HG02870 (cell line): ENCODE data around the gene FAM83C.
"Not testable (repeated sequence)": the region's sequence is repeated elsewhere in the genome, so short reads cannot be mapped to it uniquely, and the experiment has no call there.

ENCODE experiments used
- ATAC-seq: cut with Tn5 transposase; IDR thresholded peaks from one replicate; pipeline ENCODE4 v1.9.1; 2021; ENCODE audit warnings: mild to moderate bottlenecking, moderate library complexity; ENCODE audit not compliant: unreplicated experiment

FAM83C gene

DNA sequence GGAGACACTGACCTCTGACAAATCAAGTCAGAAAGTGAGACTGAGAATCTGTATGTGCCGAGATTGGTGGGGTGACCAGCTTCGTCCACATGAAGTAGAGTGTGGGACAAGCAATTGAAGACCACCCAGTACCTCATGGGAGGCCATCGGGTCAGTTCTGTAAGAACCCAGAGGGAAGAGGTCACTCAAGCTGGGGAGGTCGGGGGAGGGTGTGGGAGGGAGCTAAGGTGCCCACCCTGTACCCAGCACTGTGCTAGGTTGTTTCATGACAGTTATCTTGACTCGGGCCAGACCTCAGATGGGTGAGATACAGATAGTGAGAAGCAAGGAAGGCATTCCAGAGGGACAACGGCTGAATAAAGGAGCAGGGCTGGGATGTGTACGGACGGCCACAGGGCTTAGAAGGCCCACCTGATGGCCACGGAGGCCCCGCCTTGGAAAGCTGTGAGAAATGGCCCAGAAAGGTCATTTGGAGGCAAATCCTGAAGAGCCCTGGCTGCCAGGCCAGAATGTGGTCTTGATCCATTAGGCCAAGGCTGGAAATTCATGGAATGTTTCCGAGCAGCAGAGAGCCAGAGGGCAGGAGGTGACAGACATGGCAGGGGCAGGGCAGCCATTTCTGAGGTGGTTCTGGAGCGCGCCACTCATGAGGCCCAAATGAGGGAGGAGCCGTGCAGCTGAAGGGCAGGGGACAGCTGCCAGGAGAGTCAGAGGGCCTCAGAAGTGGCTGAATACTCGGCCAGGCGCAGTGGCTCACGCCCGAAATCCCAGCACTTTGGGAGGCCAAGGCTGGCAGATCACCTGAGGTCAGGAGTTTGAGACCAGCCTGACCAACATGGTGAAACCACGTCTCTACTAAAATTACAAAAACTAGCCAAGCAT lies 22.0 kb downstream of the FAM83C start:
- no peak for ATAC-seq

DNA sequence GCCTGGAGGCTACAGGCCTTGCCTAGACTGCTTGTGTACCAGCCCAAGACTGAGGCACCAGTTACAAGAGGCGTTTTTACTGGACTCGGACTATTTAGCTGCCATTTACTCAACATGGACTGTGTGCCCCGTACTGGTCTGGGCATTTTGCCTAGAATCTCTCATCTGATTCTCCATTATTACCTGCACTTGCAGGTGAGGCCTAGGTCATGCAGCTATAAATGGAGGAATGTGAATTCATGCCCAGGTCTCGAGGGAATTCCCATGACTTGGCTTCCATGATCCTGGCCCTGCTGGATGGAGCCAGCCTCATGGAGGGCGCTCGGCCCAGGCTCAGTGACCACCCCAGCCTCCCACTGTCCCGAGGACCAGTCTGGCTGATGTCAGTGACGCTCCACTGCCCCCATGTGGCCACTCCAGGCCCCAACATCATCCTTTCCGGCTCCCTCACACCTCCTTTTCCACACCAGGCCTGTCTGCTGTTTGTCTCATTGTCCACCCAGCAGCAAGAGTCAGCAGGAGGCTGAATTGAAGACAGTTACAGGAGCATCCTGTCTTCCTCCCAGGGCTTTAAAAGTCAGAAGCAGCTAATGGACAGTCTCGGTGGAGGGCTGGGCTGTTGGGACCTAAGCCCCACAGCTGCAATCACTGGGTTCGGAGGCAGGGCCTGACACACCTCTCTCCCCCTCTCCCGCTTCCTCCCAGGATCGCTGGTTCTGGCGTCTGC lies 23.0 kb downstream of the FAM83C start:
- ATAC-seq, result no peak

DNA sequence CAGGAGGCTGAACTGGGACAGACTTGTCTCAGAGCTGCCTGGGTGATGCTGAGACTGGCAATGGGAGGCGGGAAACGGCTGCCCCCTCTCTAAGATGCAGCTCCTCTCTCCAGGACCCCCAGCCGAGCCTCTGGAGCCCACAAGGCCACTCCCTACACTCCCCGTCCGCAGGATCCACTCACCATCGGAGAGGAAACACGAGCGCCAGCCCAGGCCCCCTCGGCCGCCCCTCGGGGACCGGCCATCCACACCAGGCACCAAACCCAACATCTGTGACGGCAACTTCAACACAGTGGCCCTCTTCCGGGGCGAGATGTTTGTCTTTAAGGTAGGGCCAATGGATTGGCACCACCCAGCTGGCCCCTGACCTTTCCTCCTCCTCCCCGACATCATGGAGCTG lies 25.1 kb downstream of the FAM83C start:
- ATAC-seq, result no peak

DNA sequence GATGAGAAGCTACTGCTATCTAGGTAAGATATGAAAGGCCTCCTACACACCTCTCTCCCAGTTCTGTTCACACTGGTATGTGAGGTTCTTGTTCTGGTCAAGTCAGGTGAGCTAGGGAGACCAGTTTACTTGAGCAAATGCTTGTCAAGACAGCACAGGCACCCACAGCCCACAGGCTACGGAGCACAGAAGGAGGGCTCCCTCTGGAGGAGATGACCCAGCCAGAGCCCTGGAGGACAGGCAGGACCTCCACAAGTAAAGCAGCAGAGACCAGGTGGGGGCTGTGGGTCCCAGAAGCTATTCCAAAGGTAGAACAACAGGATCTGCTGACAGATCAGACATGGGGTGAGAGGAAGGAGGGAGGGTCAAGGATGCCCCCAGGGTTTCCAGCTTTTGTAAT lies 27.5 kb downstream of the FAM83C start:
- ATAC-seq, result no peak

DNA sequence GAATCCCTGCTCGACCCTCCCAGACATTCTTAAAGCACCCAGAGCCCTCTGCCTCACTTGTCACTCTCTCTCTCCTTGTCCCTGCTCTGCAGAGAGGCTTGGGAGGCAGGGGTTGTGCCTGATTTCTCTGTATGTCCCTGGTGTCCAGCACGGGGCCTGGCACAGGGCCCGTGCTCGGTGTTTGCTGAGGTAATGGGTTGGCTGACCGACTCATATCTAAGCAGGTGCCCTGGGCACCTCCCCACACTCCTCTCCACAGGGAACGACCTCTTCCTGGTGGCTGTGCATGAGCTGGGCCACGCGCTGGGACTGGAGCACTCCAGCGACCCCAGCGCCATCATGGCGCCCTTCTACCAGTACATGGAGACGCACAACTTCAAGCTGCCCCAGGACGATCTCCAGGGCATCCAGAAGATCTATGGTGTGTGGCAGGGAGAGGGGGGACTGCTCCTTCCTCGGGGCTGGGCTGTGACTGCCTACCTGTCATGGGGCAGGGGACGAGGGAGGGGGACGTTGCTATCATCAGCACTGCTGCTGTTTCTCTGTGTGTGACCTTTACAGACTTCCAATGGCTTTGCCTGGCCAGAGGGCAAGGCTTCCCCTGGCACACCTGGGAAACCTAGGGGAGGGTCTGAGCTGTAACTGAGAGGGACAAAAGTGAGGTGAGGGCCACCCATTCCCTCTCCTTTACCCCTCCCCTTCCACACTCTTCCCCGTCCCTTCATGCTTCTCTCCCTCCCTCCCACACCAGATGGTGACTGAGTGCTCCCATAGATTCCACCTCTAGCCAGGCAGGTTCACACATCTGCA lies 28.5 kb downstream of the FAM83C start:
- no peak for ATAC-seq

DNA sequence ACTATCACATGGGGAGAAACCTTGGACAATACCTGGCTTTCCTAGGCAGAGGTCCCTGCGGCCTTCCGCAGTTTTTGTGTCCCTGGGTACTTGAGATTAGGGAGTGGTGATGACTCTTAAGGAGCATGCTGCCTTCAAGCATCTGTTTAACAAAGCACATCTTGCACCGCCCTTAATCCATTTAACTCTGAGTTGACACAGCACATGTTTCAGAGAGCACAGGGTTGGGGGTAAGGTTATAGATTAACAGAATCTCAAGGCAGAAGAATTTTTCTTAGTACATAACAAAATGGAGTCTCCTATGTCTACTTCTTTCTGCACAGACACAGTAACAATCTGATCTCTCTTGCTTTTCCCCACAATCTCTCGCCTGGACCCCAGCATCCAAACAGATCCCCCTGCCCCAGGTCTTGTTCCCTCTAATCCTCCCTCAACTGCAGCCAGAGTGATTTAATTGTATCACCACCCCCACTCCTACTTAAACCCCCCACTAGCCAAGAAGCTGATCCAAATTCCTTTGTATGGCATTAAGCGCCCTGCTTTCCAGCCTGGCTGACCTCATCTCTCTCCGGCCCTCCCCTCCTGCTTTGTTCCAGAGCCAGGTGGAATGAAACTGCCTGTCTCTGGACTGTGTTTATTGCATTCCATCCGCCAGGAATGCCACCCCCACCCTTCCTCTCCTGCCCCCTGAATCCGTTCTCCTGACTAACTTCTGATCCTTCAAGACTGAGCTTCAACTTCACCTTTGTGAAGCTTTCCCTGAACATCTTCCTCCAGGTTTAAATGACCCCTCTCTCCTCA lies 29.3 kb downstream of the FAM83C start:
- ATAC-seq, result not testable (repeated sequence)

DNA sequence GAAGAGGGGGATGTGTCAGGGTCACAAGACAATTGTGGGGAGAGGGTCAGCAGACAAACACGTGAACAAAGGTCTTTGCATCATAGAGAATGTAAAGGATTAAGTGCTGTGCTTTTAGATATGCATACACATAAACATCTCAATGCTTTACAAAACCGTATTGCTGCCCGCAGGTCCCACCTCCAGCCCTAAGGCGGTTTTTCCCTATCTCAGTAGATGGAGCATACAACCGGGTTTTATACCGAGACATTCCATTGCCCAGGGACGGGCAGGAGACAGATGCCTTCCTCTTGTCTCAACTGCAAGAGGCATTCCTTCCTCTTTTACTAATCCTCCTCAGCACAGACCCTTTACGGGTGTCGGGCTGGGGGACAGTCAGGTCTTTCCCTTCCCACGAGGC lies 29.9 kb downstream of the FAM83C start:
- not testable (repeated sequence) for ATAC-seq

DNA sequence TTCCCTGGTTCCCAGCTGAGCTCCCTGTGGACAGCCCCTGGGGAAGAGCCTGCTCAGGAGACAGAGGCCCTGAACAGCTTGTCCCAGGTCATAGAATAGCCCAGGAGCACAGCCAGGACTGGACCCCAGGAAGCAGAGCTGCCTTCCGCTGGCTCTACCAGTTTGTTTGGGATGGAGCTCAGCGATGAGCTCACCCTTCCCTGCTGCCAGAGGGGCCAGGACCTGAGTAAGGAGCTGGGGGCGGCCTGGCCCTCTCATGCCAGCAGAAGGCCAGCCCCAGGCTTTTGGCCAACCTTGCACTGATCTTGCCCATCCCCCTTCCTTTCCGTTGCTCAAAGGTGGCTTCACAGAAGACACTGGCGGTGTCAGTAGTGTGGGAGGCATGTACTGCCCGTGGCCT lies 31.8 kb downstream of the FAM83C start:
- no peak for ATAC-seq

DNA sequence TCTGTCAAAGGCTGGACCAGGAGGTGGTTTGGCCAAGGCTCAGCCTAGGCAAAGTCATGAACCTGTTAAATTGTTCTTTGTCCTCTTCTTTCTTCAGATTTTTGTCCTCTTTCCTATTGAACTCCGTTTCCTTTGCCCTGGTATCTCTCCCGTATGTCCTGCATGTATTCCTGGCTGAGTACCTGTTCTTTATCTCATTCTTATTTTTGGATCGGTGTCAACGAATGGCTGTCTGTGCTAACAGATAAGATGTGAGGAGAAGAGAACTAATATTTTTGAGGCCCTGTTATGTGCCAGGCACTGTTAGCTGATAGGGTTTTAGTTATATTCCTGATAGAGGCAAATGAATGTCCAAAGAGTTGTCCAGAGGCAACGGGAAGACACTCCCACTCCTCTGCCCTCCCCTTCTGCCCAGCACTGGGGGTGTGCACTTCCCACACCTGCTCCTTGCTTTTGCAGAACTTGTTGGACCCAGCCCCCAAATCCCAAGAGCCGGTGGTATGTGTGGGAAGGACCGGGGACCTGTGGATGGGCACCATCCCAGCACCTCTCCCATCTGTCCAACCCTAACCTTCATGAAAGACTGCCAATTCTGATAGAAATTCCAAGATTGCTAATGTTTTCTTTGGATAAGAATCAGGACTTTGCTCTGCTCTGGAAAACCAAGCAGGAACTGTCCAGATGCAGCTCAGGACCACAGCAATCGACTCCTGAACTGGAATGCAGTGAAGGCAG lies 34.9 kb downstream of the FAM83C start:
- no peak for ATAC-seq

DNA sequence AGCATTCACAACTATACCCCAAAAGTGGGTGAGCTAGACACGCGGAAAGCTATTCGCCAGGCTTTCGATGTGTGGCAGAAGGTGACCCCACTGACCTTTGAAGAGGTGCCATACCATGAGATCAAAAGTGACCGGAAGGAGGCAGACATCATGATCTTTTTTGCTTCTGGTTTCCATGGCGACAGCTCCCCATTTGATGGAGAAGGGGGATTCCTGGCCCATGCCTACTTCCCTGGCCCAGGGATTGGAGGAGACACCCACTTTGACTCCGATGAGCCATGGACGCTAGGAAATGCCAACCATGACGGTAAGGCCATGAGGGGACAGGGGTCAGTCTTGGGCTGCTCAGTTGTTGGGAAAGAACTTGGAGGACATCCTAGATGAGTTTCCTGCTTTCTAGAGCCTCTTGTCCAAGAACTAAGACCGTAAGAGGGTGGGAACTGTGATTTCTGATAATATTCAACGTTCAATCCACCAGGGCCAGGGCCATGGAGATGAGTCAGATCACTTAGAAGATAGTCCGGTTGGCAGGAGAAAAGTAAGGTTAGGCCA lies 37.7 kb downstream of the FAM83C start:
- no peak for ATAC-seq

DNA sequence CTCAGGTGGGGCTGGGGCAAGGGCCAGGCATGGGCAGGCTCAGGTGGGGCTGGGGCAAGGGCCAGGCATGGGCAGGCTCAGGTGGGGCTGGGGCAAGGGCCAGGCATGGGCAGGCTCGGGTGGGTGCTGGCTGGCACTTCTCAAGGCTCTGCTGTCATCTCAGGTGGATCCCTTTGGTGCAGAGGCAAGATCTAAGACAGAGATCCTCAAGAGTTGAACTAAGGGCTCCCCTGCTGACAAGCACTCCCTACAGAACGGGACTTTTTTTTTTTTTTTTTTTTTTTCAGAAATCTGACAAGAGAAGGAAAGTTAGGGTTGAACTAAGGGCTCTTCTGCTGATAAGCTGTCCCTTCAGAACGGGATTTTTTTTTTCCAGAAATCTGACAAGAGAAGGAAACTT lies 39.2 kb downstream of the FAM83C start:
- no peak for ATAC-seq

DNA sequence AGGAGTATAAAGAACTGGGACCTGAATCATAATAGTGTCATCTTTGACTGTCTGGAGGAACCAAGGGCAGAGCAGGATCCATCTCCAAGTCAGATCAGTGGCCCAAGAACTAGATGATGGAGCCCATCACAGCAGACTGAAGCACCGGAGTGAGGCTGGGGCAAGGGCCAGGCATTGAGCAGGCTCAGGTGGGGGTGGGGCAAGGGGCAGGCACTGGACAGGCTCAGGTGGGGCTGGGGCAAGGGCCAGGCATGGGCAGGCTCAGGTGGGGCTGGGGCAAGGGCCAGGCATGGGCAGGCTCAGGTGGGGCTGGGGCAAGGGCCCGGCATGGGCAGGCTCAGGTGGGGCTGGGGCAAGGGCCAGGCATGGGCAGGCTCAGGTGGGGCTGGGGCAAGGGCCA lies 39.6 kb downstream of the FAM83C start:
- not testable (repeated sequence) for ATAC-seq

DNA sequence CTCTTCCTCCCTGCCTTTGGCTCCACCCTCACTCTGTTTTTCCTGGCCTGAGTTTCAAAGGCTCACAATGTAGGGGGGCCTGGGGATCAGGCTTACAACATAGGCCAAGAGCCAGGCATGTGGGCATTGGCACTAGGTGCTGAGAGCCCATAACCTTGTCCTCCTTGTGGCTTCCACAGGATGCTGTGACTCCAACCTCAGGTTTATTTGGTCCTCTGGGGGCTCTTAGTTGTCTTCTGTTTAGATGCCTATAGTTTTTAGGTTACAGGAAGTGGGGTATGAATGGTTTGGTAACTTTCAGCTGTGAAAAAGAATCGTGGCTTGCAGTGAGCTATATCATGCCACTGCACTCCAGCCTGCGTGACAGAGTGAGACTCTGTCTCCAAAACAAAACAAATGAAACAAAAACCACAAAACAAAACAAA lies 40.2 kb downstream of the FAM83C start:
- no peak for ATAC-seq

DNA sequence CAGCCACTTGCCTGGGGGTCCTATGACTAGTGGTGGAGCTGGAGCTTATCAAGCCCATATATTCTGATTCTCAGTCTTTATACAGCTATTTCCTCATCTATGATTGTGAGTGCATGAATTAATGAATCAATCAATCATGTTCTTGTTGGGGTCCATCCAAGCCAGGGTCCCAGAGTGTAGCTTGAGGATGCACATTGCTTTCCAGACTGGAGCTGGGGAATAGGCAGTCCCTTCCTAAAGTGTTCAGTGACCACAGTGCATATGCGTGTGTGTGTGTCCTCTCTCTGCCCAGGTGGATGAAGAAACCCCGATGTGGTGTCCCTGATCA lies 40.6 kb downstream of the FAM83C start:
- ATAC-seq, result no peak

DNA sequence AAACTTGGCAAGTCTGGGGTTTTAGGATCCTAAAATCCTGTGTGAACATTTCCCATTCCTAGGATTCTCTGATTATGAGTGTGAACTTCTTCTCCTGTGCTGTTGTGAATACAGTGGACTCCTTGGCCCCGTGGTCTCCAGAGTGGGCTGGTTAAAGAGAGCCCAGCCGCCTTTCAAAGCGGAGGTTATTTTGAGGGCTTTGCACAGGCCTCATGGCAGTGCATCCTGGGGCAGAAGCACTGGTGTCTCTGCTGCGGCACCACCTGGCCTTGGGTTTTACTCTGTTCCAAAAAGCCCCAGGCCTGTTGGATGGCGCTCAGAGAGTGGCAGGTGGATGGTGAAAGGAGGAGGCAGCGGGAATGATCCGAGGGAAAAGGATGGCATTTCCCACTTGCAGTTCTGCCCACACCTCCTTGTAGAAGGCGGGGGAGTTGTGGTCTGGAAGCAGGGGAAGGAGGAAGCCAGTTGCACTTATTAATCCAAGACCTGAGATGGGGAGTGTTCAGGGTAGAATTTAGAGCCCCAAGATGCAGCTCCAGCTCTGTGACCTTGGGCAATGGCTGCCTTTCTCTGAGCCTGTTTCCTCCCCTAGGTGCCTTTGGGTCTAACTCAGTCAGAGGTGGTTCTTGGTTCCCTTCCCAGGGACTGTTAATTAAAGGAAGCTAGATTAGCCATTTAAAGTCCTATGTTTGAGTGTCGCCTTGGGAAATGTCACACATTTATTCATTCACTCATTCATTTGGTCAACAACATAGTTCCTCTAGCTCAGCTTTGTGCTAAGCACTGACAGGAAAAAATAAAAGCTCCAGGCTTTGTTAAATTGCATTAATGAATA lies 43.4 kb downstream of the FAM83C start:
- no peak for ATAC-seq

DNA sequence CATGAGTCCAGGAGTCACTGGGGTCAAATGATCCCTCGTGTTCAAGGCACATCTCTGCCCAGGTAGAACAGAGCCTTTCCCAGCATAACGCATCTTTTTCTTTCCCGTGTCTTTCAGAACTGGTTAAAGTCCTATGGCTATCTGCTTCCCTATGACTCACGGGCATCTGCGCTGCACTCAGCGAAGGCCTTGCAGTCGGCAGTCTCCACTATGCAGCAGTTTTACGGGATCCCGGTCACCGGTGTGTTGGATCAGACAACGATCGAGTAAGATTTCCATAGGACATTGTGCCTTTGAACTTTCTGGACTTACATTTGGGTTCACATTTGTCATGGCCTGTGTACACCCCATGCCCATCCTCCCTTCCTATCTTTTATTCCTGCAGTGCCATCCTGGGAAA lies 45.5 kb downstream of the FAM83C start:
- ATAC-seq, result no peak

DNA sequence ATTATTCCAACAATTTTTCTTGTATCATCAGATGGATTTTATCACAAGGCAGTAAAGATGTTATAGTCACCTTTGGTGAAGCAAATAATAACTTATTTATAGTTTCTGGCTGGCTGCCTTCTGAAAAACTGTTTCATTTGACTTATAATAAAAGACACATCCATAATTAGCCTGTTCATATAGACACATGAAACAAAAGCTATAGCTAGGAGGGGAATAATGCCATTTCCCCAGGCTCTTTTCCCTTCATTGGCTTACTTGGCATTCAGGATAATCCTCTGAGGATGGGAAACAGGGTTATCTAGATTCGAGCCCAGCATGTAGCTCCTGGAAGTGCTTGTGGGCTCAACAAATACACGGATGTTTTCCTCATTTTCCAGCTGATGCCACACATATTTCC lies 48.2 kb downstream of the FAM83C start:
- no peak for ATAC-seq

DNA sequence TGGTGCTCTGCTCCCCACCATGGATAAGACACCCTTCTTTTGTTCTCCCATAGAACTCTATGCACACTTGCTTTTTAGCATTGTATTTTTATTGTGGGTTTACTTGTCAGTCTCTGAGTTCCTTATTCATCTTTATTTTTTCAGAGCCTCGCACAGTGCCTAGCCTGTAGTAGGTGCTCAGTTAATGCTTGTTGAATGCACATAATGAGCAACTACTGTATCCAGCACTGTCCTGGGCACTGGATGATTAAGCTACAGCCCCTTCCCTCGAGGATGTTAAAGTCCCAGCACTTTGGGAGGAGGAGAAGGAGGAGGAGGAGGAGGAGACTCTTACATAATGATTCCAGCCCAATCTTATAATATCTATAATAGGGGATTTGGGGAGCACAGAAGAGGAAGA lies 48.9 kb downstream of the FAM83C start:
- no peak for ATAC-seq

DNA sequence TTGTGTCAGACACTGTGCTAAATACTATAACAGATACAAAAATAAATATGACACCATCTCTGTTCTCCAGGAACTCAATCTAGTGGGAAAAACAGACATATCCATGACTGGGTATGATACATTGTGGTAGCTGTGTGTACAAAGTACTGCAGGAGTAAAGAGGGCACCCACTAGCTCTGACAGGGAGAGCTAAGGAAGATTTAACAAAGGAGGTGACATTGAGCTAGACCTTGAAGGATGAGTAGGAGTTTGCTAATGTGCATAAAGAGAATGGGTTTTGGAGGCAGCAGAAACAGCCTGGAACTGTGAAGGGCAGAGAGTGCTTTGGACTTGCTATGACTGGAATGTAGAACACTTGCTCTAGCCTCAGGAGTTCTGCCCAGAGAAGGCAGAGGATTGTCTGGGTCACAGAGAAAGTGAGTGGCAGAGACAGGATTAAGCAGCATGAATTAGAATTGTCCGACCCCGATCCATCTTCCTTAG lies 51.4 kb downstream of the FAM83C start:
- no peak for ATAC-seq
